ENCODE measurements around the gene TEX38. TPM values are rescaled to one million over a fixed set of nuclear protein-coding genes. Genes with fewer than 3 reads are reported as not detected.

TEX38 gene
- total RNA-seq, 6 donors from 2014 or later, result not detected

- Histone ChIP-seq H3K36me3 (peaks cover 3 to 75% (median 24%) of the 10 kb centered on the region in 4 donors), H3K27me3 (no peaks in the 10 kb centered on the region), H3K4me1 (peaks cover 0 to 11% (median 0%) of the 10 kb centered on the region in 4 donors), H3K9me3 (no peaks in the 10 kb centered on the region), H3K4me3 (no peak overlapping the region), H3K27ac (no peak overlapping the region)
- WGBS, 2 donors, result 45 to 67% methylated on average over 3 of the region's 3 CpGs
- ATAC-seq (ENCODE audit: low FRiP score in 2 of 2) (peak in 1 of 2 donors; percentile 42), DNase-seq (no peak)
- no peak for TF ChIP-seq POLR2A (IDR thresholded peaks at IDR 0.05)
- no peak for TF ChIP-seq POLR2AphosphoS5 (IDR thresholded peaks at IDR 0.05)
- TF ChIP-seq EP300 (IDR thresholded peaks at IDR 0.05), result no peak
These were observed 28.0 kb downstream of the TEX38 start for GRCh38 chr1:46699666-46700065.

GRCh38 chr1:46703927-46704641 is 32.4 kb downstream of the TEX38 start:
- H3K4me3 ChIP-seq, result no peak overlapping the region
- H3K4me1 ChIP-seq, result peaks cover 0 to 11% (median 0%) of the 10 kb centered on the region in 4 donors
- no peak for ATAC-seq (ENCODE audit: low FRiP score in 2 of 2)
- 77 to 82% methylated on average over 3 of the region's 3 CpGs for WGBS, 2 donors
- no peaks in the 10 kb centered on the region for H3K9me3 ChIP-seq
- TF ChIP-seq POLR2A (IDR thresholded peaks at IDR 0.05) (no peak), EP300 (IDR thresholded peaks at IDR 0.05) (no peak), POLR2AphosphoS5 (IDR thresholded peaks at IDR 0.05) (no peak), CTCF (IDR thresholded peaks at IDR 0.05) (no peak)
- no peak overlapping the region for H3K27ac ChIP-seq
- H3K27me3 ChIP-seq, result no peaks in the 10 kb centered on the region
- peaks cover 22 to 84% (median 35%) of the 10 kb centered on the region in 4 donors for H3K36me3 ChIP-seq
- DNase-seq, result no peak

GRCh38 chr1:46705408-46705807 is 33.8 kb downstream of the TEX38 start:
- H3K4me1 ChIP-seq, result peaks cover 0 to 6% (median 0%) of the 10 kb centered on the region in 4 donors
- ATAC-seq (ENCODE audit: low FRiP score in 2 of 2) (peak in 1 of 2 donors; percentile 51), DNase-seq (no peak)
- no peak overlapping the region for H3K27ac ChIP-seq
- no peaks in the 10 kb centered on the region for H3K9me3 ChIP-seq
- H3K27me3 ChIP-seq, result no peaks in the 10 kb centered on the region
- no peak overlapping the region for H3K4me3 ChIP-seq
- peaks cover 22 to 85% (median 37%) of the 10 kb centered on the region in 4 donors for H3K36me3 ChIP-seq
- no peak for TF ChIP-seq POLR2AphosphoS5 (IDR thresholded peaks at IDR 0.05)
- no peak for TF ChIP-seq EP300 (IDR thresholded peaks at IDR 0.05)
- no peak for TF ChIP-seq POLR2A (IDR thresholded peaks at IDR 0.05)
- no peak for TF ChIP-seq CTCF (IDR thresholded peaks at IDR 0.05)
- 88% methylated on average over 9 of the region's 9 CpGs for WGBS, 2 donors

GRCh38 chr1:46708121-46708520 is 36.5 kb downstream of the TEX38 start:
- Histone ChIP-seq H3K27ac (no peak overlapping the region), H3K27me3 (no peaks in the 10 kb centered on the region), H3K36me3 (peaks cover 24 to 91% (median 39%) of the 10 kb centered on the region in 4 donors), H3K9me3 (no peaks in the 10 kb centered on the region), H3K4me1 (peaks cover 0 to 13% (median 0%) of the 10 kb centered on the region in 4 donors), H3K4me3 (no peak overlapping the region)
- ATAC-seq (ENCODE audit: low FRiP score in 2 of 2) (no peak), DNase-seq (no peak)
- 84 to 89% methylated on average over 1 of the region's 1 CpG for WGBS, 2 donors
- no peak for TF ChIP-seq CTCF (IDR thresholded peaks at IDR 0.05)
- no peak for TF ChIP-seq POLR2AphosphoS5 (IDR thresholded peaks at IDR 0.05)
- TF ChIP-seq EP300 (IDR thresholded peaks at IDR 0.05), result no peak
- TF ChIP-seq POLR2A (IDR thresholded peaks at IDR 0.05), result no peak

GRCh38 chr1:46714976-46715375 is 43.3 kb downstream of the TEX38 start:
- no peaks in the 10 kb centered on the region for H3K9me3 ChIP-seq
- H3K4me1 ChIP-seq, result peaks cover 25 to 52% (median 33%) of the 10 kb centered on the region in 4 donors
- H3K4me3 ChIP-seq, result no peak overlapping the region
- ATAC-seq (ENCODE audit: low FRiP score in 2 of 2) (no peak), DNase-seq (no peak)
- TF ChIP-seq EP300 (IDR thresholded peaks at IDR 0.05) (no peak), POLR2A (IDR thresholded peaks at IDR 0.05) (no peak), CTCF (IDR thresholded peaks at IDR 0.05) (no peak), POLR2AphosphoS5 (IDR thresholded peaks at IDR 0.05) (no peak)
- peaks cover 8 to 60% (median 25%) of the 10 kb centered on the region in 4 donors for H3K36me3 ChIP-seq
- WGBS, 2 donors, result 63 to 78% methylated on average over 3 of the region's 3 CpGs
- H3K27me3 ChIP-seq, result no peaks in the 10 kb centered on the region
- peak overlapping the region in 1 of 4 donors; percentile 40 for H3K27ac ChIP-seq
